ENCODE results near the gene ZNF140. TPM values are rescaled to one million over a fixed set of nuclear protein-coding genes. Genes with fewer than 3 reads are reported as not detected.

Gene ZNF140
- total RNA-seq, 1 experiment from 2014 or later, result 12.5 TPM

GRCh38 chr12:133107121-133107520 lies 26.4 kb downstream of the ZNF140 start:
- no peak overlapping the region for H3K4me3 Mint-ChIP-seq (ENCODE audit: unreplicated experiment)
- no TSS peak for BruUV-seq (replicated peaks)
- H3K36me3 ChIP-seq (ENCODE audit: control insufficient read depth, insufficient read depth, low read length), result peaks cover 4% of the 10 kb centered on the region; the same call in 1 of the 2 replicates
- no peaks in the 10 kb centered on the region for H3K4me1 Mint-ChIP-seq (ENCODE audit: low read depth, unreplicated experiment)
- CTCF ChIA-PET, result no interaction called here
- H3K9me3 Mint-ChIP-seq (ENCODE audit: unreplicated experiment), result peaks cover 67% of the 10 kb centered on the region
- DNase-seq, result no peak
- H3K27ac Mint-ChIP-seq (ENCODE audit: unreplicated experiment), result no peak overlapping the region
- H3K4me3 ChIP-seq (ENCODE audit: low read depth, low read length), result no peak overlapping the region
- TF ChIP-seq CTCF (IDR thresholded peaks at IDR 0.05; ENCODE audit: insufficient read depth in 1 of 2, low read depth in 1 of 2, low read length in 1 of 2, severe bottlenecking in 1 of 2, unreplicated experiment in 1 of 2), result no peak
- peaks cover 50% of the 10 kb centered on the region for H3K36me3 Mint-ChIP-seq (ENCODE audit: insufficient read depth, unreplicated experiment)
- POLR2A ChIA-PET, result no interaction called here
- H3K27me3 ChIP-seq (replicated peaks; ENCODE audit: control insufficient read depth, insufficient read depth, low read length), result no peaks in the 10 kb centered on the region
- intact Hi-C loops (cut with micrococcal nuclease; ENCODE audit: unreplicated experiment), result no loop called here
- H3K9me3 ChIP-seq, result peaks cover 74% of the 10 kb centered on the region
- H3K27me3 Mint-ChIP-seq (ENCODE audit: insufficient read depth, unreplicated experiment), result no peaks in the 10 kb centered on the region
- H3K4me1 ChIP-seq, result no peaks in the 10 kb centered on the region

GRCh38 chr12:133108150-133108549 lies 27.4 kb downstream of the ZNF140 start:
- no TSS peak for BruUV-seq (replicated peaks)
- no peaks in the 10 kb centered on the region for H3K4me1 Mint-ChIP-seq (ENCODE audit: low read depth, unreplicated experiment)
- H3K9me3 ChIP-seq, result peaks cover 69% of the 10 kb centered on the region

GRCh38 chr12:133120385-133121191 lies 39.9 kb downstream of the ZNF140 start:
- Mint-ChIP-seq H3K27me3 (ENCODE audit: insufficient read depth, unreplicated experiment) (no peaks in the 10 kb centered on the region), H3K4me1 (ENCODE audit: low read depth, unreplicated experiment) (no peaks in the 10 kb centered on the region), H3K36me3 (ENCODE audit: insufficient read depth, unreplicated experiment) (peaks cover 43% of the 10 kb centered on the region), H3K9me3 (ENCODE audit: unreplicated experiment) (peaks cover 69% of the 10 kb centered on the region), H3K27ac (ENCODE audit: unreplicated experiment) (no peak overlapping the region), H3K4me3 (ENCODE audit: unreplicated experiment) (no peak overlapping the region)
- intact Hi-C loops (cut with micrococcal nuclease; ENCODE audit: unreplicated experiment), result no loop called here
- H3K27me3 ChIP-seq (replicated peaks; ENCODE audit: control insufficient read depth, insufficient read depth, low read length), result no peaks in the 10 kb centered on the region
- no peak for TF ChIP-seq CTCF (IDR thresholded peaks at IDR 0.05; ENCODE audit: insufficient read depth in 1 of 2, low read depth in 1 of 2, low read length in 1 of 2, severe bottlenecking in 1 of 2, unreplicated experiment in 1 of 2)
- no TSS peak for BruUV-seq (replicated peaks)
- no peak overlapping the region for H3K4me3 ChIP-seq (ENCODE audit: low read depth, low read length)
- CTCF ChIA-PET, result no interaction called here
- H3K4me1 ChIP-seq, result no peaks in the 10 kb centered on the region
- DNase-seq, result no peak
- 0 out of 2 replicates have a peak, but pooled peaks cover 1% of the 10 kb centered on the region for H3K36me3 ChIP-seq (ENCODE audit: control insufficient read depth, insufficient read depth, low read length)
- POLR2A ChIA-PET, result no interaction called here
- peaks cover 52% of the 10 kb centered on the region for H3K9me3 ChIP-seq

More at GRCh38 chr12:133108150-133108549, 27.4 kb downstream of the ZNF140 start:
- TF ChIP-seq CTCF (IDR thresholded peaks at IDR 0.05; ENCODE audit: insufficient read depth in 1 of 2, low read depth in 1 of 2, low read length in 1 of 2, severe bottlenecking in 1 of 2, unreplicated experiment in 1 of 2), result no peak
- no peaks in the 10 kb centered on the region for H3K27me3 ChIP-seq (replicated peaks; ENCODE audit: control insufficient read depth, insufficient read depth, low read length)
- no peak for DNase-seq
- CTCF ChIA-PET, result no interaction called here
- H3K4me3 Mint-ChIP-seq (ENCODE audit: unreplicated experiment), result no peak overlapping the region
- POLR2A ChIA-PET, result no interaction called here
- H3K27ac Mint-ChIP-seq (ENCODE audit: unreplicated experiment), result no peak overlapping the region
- H3K27me3 Mint-ChIP-seq (ENCODE audit: insufficient read depth, unreplicated experiment), result no peaks in the 10 kb centered on the region
- no peak overlapping the region for H3K4me3 ChIP-seq (ENCODE audit: low read depth, low read length)
- no peaks in the 10 kb centered on the region for H3K4me1 ChIP-seq
- peaks cover 4% of the 10 kb centered on the region; the same call in 1 of the 2 replicates for H3K36me3 ChIP-seq (ENCODE audit: control insufficient read depth, insufficient read depth, low read length)
- peaks cover 41% of the 10 kb centered on the region for H3K36me3 Mint-ChIP-seq (ENCODE audit: insufficient read depth, unreplicated experiment)
- H3K9me3 Mint-ChIP-seq (ENCODE audit: unreplicated experiment), result peaks cover 59% of the 10 kb centered on the region
- intact Hi-C loops (cut with micrococcal nuclease; ENCODE audit: unreplicated experiment), result no loop called here
